Iris pigment epithelial cell (primary cell): Measurements from ENCODE around the gene COG7.
"Not testable (repeated sequence)": the region's sequence is repeated elsewhere in the genome, so short reads cannot be mapped to it uniquely, and the experiment has no call there.

Source experiments
- DNase-seq: peaks from one replicate; pipeline ENCODE4 v3.0.0-alpha.2; 2011; ENCODE audit warnings: low read depth

The COG7 gene

GRCh38 chr16:23409522-23409921 lies 43.5 kb downstream of the COG7 start:
- no peak for DNase-seq

DNA sequence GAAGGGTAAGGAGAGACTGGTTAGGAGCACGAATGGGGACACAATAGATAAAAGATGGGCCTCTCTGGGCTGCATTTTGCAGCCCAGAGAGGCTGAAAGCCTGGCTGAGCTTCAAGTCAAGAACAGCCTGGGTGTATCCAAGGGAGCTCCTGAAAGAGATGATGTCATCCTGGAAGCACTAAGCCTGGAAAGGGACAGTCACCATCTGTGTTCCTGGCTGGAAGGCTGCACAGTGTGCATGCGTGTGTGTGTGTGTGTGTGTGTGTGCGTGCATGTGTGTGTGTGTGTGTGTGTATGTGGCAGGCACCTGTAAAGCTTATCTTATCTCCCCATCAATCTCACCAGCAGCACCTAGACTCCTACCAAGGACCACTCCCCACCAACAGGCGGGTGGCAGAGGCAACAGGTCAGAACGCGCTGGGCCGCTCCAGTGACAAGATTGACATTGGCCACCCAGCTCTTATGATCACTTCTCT lies 44.1 kb downstream of the COG7 start:
- peak; percentile 28 for DNase-seq

DNA sequence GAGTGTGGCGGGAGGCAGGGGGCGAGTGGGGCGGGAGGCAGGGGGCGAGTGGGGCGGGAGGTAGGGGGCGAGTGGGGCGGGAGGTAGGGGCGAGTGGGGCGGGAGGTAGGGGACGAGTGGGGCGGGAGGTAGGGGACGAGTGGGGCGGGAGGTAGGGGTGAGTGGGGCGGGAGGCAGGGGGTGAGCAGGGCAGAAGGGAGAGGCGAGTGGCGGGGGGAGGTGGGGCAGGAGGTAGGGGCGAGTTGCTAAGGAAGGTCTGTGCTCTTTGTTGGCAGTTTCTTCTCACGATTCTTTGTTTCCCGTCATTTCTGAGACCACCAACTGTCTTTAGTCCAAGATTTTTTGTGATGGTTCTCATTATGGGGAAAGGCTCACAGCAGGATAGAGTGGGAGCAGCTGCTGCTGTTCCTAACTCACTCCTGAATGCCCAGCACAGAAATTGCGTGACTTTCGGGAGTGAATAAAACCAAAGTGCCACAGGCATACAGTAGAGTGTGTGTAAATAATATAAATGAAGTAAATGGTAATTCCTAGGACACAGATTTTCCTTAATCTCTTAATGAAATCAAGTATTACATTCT lies 44.7 kb downstream of the COG7 start:
- DNase-seq, result no peak

GRCh38 chr16:23407436-23408127 lies 45.4 kb downstream of the COG7 start:
- no peak for DNase-seq

DNA sequence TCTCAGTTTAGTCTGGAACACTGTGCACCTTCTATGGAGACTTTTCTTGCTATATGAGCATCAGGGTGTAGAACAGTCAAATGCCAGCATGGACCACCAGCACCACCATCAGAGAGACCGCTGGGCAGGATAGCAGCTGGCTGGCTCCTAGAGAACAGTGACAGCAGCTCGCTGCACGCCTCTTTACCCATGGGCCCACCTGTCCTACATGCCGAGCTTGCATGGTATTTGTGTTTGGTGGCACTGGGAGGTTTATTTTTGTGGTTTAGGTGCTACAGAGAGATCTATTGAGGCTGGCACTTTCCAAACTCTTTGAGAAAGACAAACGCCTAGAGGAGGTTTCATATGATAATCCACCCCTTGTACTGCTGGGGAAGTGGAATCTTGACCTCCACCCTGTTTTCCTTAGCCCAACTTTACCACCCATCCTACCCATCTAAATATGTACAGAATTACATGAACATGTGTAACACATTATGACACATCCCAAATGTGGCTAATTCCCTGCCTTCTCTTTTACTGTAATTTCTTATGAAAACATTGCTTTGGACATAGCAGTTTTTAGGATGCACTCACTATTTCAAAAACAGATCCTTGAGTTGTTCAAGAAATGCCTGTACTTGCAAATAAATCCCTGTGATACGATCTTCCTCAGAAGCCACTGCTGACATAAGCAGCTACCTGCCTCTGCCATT lies 46.3 kb downstream of the COG7 start:
- no peak for DNase-seq

DNA sequence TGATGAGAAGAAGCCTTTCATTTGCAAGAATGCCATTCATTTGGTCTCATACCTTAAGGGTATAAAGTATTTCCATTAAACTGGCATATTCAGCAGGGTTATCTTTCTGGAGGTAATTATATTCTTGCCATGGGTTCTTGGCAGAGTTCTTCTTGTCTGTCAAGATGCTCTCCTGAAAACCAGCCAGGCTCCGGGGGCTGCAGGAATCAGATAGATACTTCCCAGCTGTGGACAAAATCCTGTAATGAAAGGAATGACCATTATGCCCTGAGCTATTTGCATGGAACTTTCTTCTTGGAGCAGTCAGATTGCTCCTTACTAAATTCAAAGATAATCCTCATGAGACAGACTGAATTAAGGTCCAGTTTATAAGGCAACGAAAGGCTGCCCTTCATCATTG lies 47.0 kb downstream of the COG7 start:
- DNase-seq, result no peak

GRCh38 chr16:23403547-23403946 lies 49.4 kb downstream of the COG7 start:
- DNase-seq, result no peak

GRCh38 chr16:23402100-23402499 lies 50.9 kb downstream of the COG7 start:
- no peak for DNase-seq

- DNase-seq, result no peak
Measured at GRCh38 chr16:23401139-23401538, 51.9 kb downstream of the COG7 start.

GRCh38 chr16:23400447-23400846 lies 52.5 kb downstream of the COG7 start:
- not testable (repeated sequence) for DNase-seq

DNA sequence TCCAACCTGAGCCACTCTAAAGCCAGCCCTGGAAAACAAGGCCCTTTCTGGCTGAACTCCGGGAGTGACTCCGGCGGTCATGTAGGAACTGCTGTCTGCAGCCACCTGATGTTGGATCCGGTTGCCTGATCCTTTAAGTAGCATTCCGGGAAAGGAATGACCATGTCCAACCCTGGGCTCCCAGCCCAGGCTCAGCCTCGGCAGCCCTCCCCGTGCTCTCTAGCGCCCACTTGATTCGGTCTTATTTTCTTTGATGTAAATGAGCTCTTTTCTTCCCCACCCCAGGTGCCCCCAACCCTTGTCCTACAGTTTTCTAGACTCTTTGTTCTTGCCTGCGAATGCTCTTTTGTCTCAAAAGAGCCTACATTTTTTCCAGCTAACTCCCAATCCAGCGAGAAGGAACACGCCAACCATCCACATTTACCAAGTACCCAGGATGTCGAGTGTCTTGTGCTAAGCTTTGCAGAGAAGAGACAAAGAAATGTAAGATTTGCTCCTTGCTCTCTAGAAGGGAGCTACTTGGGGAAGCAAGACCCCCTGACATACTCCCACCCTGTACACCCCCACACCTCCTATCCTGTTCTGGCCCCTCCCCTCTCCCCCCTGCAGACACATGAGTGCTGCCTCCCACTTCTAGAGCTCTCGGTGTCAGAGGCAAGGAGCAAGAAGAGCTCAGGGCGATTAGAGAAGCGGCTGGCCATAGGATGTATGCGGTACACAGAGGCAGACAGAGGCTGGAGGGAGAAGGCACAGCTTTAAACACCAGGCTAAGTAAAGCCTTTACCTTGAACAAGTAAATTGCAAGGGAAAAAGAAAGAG lies 53.8 kb downstream of the COG7 start:
- DNase-seq, result peak; percentile 21

DNA sequence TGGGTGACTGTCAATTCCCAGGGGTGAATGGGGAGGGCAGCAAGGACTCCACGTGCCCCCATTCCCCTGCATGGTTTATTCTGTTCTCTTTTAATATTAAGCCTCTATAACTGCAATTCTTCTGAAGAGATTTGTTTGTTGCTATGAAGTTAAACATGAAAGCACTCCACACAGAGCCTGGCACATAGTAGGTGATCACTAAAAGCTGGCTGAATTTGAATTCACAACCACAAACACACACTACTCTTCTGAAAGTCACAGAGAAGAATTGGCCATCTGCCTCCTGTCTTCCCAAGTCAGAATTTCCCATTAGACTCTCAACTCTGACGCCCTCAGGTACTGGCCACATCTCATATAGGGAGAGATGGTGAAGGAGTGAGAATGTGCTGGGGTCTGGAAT lies 55.5 kb downstream of the COG7 start:
- DNase-seq, result no peak

DNA sequence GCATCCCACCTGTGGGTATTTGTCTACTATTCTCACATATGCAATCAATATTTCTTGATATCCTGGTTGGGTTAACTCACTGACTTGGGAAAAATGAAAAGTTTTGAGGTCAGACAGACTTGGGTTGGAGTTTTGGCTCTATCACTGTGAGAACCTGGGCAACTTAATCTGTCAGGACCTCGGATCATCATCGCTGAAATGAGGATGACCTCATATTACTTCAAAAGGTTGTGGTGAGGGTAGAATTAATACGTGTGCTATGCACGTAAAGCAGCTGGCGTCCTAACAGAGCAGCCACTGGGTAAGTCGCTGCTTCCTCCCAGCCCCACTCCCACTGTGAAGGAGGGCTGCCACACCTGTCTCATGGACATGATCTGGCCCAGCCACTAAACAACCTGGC lies 57.3 kb downstream of the COG7 start:
- DNase-seq, result no peak

DNA sequence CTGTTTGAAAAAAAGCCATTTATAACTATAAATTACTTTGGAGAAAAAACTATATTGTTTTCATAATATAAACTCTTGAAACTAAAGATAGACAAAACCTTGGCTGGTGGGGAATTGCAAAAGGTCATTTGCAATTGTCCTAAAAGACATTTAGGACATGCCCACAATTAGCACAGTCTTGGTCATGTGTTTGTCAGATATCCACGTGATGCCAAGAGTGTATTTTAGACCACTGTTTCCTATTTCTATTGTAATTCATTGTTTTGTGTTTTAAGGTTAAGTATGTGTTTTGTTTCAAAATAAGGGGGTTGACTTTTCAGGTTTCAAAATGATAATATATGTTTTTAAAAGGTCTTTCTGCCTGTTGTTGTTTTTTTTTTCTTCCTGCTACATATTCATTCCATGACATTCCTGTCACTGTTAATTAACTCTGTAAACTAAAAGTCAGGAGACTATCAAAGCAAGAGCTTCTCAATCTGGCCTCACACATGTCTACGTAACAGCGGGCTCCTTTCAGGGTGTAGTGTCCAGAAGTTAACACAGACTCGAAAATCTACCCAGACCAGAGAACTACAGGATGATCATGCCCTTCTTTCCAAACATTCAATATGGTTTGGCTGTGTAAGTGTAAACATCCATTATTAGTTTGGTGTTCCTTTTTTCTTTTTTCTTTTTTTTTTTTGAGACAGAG lies 58.7 kb downstream of the COG7 start:
- no peak for DNase-seq

DNA sequence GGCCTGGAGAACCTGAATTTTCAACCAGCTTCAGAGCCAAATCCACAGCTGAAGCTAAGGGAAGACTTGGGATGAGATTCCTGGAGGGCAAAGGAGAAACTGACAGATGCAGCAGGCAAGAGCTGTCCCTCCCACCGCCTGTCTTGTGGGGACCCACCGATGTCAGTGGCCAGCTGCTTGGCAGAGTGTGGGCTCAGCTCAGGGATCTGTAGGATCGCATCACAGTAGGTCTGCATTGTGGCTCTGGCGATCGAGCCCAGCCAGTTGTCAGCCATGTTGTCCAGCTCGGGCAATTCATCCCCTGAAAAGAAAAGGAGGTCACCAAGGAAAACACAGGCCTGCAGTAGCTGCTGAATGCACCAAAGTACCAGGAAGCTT lies 60.8 kb downstream of the COG7 start:
- DNase-seq, result no peak

GRCh38 chr16:23391381-23392222 lies 61.4 kb downstream of the COG7 start:
- no peak for DNase-seq

DNA sequence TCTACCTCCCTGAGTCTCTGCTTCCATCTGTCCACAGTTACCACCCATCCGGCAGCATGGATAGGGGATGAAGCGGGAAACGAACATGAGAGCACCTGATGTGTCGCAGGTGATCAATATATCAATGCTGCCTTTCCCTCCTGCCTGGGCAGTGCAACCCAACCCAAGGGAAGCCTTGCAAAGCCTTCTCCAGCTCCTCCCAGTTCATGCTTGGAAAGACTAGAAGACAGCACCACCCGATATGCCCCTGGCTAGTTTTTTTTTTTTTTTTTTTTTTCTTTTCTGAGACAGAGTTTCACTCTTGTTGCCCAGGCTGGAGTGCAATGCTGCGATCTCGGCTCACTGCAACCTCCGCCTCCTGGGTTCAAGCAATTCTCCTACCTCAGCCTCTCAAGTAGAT lies 63.1 kb downstream of the COG7 start:
- DNase-seq, result not testable (repeated sequence)

DNA sequence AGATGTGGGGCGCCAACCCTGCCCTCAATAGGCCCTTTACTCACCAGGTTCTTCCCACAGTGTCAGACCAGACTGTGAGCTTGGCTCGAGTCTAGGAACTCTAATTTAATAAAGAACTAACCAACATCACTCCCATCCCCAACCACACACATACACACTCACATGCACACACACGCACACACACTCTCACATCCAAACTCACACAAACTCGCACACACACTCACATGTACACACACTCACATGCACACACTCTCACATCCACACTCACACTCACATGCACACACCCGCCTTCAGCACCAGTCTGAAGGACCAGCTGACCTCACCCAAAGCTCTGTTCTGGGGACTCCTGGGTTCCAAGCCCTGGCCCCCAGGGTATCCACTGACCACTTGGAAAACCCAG lies 63.8 kb downstream of the COG7 start:
- DNase-seq, result no peak

- DNase-seq, result no peak
Measured at GRCh38 chr16:23388786-23389185, 64.2 kb downstream of the COG7 start.

GRCh38 chr16:23387666-23388065 lies 65.3 kb downstream of the COG7 start:
- DNase-seq, result no peak

GRCh38 chr16:23385441-23385840 lies 67.5 kb downstream of the COG7 start:
- DNase-seq, result no peak
